HG02610 (cell line): ENCODE measurements around the gene SLC38A4.
"Not testable (repeated sequence)": the region's sequence is repeated elsewhere in the genome, so short reads cannot be mapped to it uniquely, and the experiment has no call there.

Experiments used
- ATAC-seq: cut with Tn5 transposase; IDR thresholded peaks from one replicate; pipeline ENCODE4 v1.9.1; 2021; ENCODE audit warnings: mild to moderate bottlenecking, moderate library complexity; ENCODE audit not compliant: unreplicated experiment

Gene SLC38A4, protein sequence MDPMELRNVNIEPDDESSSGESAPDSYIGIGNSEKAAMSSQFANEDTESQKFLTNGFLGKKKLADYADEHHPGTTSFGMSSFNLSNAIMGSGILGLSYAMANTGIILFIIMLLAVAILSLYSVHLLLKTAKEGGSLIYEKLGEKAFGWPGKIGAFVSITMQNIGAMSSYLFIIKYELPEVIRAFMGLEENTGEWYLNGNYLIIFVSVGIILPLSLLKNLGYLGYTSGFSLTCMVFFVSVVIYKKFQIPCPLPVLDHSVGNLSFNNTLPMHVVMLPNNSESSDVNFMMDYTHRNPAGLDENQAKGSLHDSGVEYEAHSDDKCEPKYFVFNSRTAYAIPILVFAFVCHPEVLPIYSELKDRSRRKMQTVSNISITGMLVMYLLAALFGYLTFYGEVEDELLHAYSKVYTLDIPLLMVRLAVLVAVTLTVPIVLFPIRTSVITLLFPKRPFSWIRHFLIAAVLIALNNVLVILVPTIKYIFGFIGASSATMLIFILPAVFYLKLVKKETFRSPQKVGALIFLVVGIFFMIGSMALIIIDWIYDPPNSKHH

DNA sequence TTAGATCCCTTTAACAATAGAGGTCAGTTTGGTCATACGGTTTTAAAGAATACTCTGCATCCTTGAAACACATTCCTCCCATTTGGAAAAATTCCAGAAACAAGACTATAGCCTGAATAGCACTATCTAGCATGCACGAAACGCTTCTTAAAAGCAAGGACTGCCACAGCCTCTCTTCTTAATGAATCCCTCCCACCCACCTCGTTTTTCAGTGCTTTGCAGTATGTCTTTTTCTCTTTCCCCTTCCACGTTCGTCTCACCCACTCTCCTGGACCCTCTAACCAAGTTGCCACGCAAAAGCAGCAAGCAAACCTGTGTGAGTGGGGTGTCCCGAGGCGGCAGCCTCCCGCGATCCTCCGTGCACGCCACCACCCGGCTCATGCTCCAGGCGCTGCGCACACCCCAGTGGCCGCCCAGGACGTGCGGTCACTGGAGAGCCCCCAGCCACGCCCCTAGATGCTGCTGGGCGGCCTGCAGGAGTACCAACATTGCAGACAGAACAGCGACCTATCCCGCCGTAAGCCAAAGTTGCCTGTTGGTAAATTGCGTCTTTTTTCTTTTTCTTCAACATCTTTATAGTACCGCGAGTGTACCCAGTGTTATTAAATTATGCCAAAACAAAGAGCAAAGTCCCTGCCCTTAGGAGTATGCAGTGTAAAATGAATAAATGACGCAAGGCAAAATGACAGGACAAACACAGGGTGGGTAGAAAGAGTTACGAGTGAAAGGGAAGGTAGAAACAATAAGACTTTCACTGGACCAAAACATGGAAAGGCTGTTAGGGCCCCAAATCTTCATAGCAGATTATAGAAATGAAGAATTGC, at the start of gene SLC38A4:
Gene SLC38A4 (minus strand): TSS at position 407 of the 824 bp plus-strand sequence. CDS start 32,926 bp downstream, outside the sequence.
- ATAC-seq, result no peak

DNA sequence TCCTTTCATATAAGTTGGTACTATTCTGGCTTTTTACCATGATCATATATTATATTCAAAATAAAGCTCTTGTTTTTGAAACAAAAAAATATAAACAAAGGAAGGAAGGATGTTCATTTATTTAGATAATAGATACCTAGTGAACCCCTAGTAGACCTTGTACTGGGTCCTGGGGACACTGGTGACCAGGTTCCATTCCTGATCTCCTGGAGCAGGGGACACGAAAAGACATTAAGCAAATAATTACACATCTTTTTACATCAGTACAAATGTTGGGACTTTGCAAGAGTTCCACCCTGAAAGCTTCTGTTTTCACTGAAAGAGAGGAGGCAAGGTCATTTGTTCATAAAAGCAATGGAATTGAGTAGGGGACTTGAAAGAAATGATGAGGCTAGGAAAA, 49.3 kb upstream of the SLC38A4 start:
- no peak for ATAC-seq

GRCh38 chr12:46874642-46875041, 48.8 kb upstream of the SLC38A4 start:
- no peak for ATAC-seq

DNA sequence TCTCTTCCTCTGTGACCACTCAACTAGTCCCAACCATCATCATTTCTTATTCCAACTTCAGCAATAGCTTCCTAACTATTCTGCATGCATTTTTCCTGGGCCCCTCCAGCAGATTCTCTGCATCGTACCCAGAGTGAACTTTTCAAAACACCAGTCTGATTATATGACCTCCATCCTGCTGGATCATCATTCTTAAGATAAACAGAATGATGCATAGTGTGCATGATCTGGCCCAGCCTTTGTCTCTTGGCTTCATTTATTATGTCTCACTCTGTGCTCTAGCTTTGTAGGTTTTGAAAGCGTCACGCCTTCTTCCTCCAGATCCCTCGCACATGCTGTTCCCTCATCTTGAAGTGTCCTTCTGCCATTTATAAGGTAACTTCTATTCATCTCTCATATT, 46.3 kb upstream of the SLC38A4 start:
- ATAC-seq, result no peak

DNA sequence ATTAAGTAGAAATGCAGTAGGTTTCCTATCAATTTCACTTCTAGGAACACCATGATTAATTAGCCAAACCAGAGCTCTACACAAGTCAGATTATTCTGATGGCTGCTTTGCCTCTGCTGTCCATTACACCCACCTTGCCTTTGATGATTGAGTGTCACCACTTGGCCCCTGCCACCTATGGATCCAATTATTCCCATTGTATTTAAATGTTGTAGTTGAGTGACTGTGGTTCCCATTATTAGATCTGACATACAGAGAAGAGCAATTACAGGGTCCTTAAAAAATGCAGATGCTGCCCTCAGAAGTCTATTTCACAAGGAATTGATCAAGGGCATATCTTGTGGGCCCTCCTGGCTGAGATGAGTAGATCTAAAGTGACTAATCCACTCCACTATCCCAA, 39.5 kb upstream of the SLC38A4 start:
- ATAC-seq, result no peak

DNA sequence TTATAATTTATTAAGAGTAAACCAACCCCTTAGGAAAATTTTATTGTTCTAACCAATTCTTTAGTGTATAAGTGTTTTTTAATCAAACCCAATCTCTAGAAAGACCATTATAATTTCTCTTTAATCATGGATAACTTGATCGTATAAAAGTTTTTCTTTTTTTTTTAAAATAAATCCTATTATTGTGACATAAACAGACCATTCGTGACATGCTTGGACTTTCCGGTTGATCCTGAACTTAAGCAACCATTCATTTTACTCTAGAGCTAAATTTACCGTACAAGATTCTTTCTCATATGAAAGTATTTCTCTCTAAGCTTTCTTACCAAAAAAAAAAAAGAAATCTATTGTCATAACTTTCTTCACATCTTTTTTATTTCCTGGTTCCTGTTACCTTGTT, 32.6 kb upstream of the SLC38A4 start:
- no peak for ATAC-seq

DNA sequence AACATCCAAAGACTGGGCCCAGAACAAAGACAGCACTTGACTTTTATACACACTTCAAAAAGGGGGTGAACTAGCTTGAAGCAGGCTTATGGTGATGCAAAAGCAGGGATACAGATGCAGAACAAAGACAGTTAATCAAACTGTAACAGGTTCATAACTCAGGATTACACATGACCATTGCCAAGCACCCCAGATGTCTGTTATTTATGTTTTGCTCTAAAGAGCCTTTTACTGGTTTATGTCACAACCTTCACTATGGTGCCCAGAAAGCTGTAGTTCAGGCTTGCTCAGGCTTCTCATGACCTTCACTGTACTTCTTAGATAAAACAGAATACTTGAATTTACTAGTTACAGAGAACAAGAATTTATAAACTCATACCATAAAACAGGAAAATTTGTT, 31.7 kb upstream of the SLC38A4 start:
- ATAC-seq, result no peak

GRCh38 chr12:46855760-46856159, 30.0 kb upstream of the SLC38A4 start:
- no peak for ATAC-seq

- not testable (repeated sequence) for ATAC-seq
Measured at GRCh38 chr12:46854188-46854587, 28.4 kb upstream of the SLC38A4 start.

DNA sequence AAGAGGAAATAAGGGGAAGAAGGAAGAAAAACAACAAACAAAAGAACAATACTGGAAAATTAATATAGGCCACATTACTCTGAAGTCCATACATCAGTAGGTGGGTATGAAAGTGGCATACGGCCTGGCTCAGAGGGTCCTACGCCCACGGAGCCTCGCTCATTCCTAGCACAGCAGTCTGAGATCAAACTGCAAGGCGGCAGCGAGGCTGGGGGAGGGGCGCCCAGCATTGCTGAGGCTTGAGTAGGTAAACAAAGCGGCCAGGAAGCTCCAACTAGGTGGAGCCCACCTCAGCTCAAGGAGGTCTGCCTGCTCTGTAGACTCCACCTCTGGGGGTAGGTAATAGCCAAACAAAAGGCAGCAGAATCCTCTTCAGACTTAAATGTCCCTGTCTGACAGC, 23.0 kb upstream of the SLC38A4 start:
- not testable (repeated sequence) for ATAC-seq

GRCh38 chr12:46847001-46847400, 21.2 kb upstream of the SLC38A4 start:
- ATAC-seq, result no peak

- ATAC-seq, result no peak
Measured at GRCh38 chr12:46843811-46844210, 18.0 kb upstream of the SLC38A4 start.

- no peak for ATAC-seq
Measured at GRCh38 chr12:46841891-46842290, 16.1 kb upstream of the SLC38A4 start.

DNA sequence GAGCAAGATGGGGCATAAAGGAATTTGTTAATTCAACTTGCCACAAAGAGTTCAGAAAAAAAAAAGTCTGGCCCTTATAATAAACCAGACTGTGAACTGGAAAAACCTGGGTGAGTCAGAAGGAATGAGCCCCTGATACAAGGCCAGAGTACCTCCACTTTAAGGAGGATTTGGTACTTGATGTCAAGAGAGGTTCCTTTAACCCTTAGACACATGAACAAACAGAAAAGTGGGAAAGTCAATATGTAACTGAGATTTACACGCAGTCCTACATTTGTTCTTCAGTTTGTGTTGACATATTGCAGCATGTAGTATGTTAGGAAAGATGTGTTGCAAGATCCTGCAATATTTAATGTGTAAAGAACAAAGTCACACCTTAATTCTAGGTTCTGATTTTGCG, 14.2 kb upstream of the SLC38A4 start:
- ATAC-seq, result no peak

DNA sequence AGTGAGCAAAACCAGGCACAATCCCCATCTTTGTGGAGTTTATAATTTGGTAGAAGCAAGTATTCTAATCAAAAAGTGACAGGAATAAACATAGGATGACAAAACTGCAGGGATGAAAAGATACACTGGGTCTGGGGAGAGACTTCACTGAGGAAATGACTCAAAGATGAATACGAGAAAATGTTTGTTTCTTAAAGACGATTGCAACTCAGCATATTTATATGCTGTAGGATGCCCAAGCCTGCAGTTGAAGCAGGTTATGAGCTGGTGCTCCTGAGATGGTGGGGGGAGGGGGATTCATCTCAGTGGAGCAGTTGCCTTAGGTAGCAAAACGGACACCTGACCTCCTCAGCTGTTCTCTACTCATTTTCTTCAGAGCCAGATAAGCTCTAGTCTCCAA, 13.4 kb upstream of the SLC38A4 start:
- no peak for ATAC-seq

GRCh38 chr12:46835785-46836184, 10.0 kb upstream of the SLC38A4 start:
- no peak for ATAC-seq

DNA sequence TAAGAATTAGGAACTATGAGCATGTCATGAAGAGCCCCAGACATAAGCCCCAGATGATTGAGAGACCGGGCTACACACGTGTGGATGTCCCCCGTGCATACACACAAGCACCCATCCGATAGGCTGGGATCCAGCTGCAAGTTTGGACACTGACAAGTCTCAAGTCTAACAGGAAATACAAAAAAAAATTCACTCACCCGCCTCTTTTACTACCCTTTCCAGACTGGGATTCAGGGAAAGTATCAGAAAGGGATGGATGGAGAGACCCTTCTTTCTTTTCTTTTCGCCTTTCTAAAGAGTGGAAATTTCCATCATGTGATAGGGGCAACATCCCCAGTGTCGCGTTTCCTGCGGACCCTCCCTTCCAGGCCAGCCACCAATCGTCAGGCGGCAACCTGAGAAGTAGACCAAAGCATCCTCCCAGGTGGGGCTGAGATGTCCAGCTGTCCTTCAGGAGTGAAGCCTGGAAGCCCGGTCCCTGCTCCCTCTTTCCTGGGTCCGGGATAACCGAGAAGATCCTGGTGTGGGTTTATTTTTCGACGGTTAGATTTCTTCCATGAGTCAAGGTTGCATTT, 6.4 kb upstream of the SLC38A4 start:
- ATAC-seq, result no peak

DNA sequence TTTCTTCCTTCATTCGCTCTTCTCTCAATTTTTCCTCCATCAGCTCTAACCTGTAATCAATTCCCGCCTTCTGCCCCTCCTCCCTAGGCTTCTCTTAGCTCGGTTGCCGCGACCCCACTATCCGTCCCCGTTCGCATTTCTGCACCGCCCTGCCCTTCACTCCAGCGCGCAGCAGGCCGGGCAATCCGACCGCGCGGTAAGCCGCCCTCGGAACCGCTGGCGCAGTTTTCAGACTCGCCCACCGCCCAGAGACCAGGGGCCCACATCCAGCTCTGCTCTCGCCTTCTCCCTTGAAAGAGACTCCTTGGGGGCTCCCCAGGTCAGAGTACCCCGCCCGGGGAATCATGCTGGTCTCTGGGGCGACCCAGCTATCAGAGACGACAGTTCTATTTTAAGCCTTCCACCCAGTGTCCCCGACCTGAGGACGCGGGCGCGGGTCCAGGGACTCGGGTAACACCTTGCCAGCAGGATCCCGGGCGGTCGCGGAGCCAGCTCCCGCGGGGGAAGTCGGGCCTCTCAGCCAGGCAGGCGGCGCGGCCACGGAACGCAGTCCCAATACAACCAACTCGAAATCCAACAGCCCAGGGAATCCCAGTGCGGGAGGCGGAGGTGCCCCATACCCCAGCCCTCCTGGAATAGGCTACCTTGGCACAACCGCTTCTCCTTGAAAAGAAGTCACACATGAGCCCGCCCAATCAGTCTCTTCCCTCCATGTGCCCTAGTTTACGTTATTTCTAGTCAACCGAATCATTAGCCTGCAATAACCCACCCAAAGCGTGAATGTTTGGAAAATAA, 5.7 kb upstream of the SLC38A4 start:
- ATAC-seq, result no peak

DNA sequence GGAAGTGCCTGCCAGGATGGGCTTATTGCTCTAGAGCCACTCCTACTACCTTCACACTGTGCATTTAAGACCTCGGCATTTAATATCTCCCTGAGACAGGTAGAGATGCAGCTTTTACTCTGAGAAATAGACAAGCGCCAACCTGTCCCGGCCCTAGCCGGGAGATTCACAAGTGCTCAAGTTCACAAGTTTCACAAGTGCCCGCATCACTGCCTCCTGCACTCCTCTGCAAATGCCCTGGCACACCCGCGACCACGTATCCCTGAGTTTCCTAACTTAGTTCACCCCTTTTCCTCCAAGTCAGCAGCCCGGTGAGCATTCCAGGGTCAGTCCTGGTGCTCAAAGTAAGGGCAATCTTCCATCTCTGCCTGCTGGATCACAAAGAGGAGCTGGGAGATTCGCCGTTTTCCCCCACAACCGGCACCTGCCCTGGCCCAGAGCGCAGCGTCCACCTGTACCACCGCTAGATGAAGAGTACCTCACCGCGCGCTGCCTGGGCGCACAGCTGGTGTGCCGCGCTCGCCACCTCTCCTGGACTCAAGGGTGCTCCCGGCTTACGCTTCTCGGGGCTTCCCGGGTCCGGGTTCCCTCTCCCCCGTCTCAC, 5.0 kb upstream of the SLC38A4 start:
- ATAC-seq, result no peak

DNA sequence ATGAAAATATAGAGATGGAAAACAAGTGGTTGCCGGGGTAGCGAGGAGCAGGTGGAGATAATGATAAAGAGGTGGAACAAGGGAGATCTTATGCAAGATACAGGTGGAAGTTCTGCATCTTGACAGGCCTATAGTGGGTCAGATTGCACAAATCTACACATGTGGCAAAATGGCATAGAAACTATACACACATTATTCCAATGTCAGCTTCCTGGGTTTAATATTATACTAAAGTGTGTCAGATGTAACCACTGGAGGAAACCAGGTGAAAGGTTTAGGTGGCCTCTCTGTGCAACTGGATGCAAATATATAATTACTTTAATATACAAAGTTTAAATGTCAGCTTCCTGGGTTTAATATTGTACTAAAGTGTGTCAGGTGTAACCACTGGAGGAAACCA, 1.1 kb downstream of the SLC38A4 start:
- no peak for ATAC-seq
